GM20431 (cell line): ENCODE results near the gene CFAP210.

Experiments
- in situ Hi-C: fragments of 300-500 bp; cut with MseI, MboI; formaldehyde crosslinking; loops from one replicate; pipeline ENCODE4 v1.15.0; 2020; ENCODE audit warnings: low sequenced_read_pairs; ENCODE audit not compliant: unreplicated experiment

CFAP210 gene

DNA sequence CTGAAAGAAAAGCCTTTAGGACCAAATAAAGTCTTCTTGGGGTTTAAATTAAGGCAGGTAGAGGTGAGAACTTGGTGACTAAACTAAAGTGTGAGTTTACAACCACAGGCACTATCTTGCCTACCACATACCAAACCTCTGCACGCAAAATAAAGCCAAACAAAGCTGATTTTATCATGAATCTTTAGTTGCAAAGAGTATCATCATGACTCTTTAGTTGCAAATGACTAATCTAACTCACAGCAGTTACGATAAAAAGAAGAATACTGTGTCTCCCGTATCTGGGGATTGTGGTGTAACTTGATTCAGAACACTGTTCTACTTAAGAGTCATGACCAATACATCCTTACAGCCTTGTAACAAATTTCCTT lies 11.2 kb downstream of the CFAP210 start:
- in situ Hi-C loops = no loop called here

DNA sequence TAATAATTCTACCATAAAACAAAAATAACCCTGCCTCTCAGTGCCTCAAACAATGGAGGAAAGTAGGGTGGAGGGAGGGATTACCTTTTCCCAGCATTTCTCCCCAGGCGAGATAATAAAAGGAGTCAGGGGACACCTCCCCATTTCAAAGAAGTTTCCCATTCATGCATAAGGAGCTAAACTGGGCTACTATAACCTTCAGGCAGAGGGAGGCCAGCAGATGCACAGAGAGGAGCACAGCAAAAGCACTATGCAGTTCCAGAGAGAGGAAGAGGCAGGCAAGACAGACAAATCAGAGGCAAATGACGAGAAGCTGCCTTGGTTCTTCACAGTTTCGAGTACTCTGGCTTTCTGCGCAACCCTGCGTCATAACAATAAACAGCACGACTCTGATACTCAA lies 17.4 kb downstream of the CFAP210 start:
- in situ Hi-C loops = no loop called here

DNA sequence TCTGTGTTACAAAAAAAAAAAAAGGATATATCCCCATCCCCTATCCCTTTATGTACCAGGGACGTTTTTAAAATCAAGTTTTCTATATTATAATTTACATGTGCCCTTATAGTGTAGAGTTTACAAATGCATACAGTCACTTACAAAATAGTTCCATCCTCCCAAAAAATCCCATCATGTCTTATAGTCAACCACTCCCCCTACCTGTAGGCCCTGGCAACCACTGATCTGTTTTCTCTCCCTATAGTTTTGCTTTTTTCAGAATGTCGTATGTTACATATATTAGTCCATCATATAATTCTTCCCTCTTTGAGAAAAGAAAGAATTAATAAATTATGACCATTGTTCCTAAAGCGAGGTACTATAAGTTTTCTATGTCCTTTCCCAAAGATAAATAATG lies 17.8 kb downstream of the CFAP210 start:
- in situ Hi-C loops = no loop called here

DNA sequence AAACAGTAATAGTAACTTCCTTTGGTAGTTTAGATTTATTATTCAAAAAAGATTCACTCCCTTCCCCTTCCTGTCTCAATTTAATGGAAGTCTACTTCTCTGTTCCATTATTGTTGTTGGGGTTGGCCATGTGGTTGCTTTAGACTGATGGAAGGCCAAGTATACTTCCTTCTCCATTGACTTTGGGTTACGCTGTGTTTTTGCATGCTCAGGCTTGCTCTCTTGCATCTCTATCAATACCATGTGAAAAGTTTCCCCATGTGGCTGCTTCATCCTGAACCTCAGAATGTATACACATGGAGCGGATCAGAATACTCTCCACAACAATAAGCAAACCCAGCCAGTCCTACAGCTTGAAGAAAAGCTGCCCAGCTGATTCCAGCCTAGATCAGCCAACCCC lies 20.3 kb downstream of the CFAP210 start:
- in situ Hi-C loops = no loop called here

DNA sequence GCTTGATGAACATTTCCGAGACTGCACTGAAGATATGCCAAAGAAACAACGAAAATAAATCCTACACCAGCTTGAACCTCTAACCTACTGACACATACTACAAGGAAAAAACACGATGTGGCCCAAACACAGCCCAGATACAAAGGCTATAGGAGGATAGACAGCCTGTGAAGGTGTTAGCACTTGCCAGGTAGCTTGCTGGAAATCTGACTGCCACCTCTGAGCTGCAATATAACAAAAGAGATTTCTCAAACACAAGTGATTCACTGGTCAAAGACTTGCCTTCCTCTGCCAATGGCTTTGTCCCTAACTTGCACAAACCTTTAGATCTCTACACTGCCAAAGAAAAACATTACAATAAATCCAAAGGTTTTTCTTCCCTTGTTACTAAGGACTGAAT lies 21.1 kb downstream of the CFAP210 start:
- in situ Hi-C loops = no loop called here

DNA sequence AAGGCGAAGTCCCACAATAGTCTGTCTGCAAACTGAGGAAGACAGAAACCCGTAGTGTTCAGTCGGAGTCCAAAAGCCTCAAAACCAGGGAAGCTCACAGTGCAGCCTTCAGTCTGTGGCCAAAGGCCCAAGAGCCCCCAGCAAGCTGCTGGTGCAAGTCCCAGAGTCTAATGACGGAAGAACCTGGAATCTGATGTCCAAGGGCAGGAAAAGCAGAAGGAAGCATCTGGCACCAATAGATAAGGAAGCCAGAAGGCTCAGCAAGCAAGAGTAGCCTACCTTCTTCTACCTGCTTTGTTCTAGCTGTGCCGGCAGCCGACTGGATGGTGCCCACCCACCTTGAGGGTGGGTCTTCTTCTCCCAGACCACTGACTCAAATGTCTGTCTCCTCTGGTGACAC lies 21.8 kb downstream of the CFAP210 start:
- in situ Hi-C loops = no loop called here

DNA sequence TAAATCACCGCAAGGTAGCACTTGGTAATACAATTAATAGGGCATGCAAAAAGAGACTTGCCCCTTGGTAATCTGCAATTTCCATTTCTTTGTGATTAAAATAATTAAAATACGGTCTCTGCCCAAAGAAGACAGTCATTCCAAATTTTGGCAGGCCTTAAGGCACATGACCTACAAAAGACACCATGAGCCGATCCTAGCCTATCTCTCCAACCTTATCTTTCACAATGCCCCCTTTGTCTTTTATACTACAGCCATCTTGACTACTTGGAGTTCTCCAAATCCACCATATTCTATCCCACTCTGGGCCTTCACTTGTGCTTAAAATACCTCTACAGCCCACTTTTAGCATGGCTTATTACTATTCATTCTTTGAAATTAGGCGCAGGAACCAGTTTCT lies 23.3 kb downstream of the CFAP210 start:
- in situ Hi-C loops = no loop called here

DNA sequence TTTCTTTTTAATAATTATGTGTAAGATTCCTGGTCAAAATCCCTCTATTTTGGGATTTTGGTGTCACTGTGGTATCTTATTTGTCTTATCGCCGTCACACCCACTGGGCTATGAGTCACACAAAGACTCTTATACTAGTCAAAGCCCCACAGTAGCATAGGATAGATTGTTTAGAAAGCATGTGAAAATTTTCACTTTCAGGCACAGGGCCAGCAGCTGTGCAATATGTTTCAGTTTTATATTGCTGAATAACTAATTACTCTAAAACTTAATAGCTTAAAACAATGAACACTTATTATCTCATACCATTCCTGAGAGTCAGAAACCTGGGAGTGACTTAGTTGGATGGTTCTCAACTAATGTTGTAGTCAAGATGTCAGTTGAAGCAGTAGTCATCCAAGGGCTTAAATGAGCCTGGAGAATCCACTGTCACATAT lies 24.0 kb downstream of the CFAP210 start:
- in situ Hi-C loops = no loop called here

DNA sequence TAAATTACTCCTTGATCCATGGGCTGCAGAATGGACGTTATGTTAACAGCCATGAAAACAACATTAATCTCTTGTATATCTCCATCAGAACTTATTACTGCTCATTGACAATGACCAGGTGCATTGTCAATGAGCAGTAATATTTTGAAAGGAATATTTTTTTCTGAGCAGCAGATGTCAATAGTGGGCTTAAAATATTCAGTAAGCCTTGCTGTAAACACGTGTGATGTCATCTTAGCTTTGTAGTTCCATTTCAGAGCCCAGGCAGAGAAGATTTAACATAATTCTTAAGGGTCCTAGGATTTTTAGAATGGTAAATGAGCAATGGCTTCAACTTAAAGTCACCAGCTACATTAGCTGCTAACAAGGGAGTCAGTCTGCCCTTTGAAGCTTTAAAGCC lies 26.6 kb downstream of the CFAP210 start:
- in situ Hi-C loops = no loop called here

DNA sequence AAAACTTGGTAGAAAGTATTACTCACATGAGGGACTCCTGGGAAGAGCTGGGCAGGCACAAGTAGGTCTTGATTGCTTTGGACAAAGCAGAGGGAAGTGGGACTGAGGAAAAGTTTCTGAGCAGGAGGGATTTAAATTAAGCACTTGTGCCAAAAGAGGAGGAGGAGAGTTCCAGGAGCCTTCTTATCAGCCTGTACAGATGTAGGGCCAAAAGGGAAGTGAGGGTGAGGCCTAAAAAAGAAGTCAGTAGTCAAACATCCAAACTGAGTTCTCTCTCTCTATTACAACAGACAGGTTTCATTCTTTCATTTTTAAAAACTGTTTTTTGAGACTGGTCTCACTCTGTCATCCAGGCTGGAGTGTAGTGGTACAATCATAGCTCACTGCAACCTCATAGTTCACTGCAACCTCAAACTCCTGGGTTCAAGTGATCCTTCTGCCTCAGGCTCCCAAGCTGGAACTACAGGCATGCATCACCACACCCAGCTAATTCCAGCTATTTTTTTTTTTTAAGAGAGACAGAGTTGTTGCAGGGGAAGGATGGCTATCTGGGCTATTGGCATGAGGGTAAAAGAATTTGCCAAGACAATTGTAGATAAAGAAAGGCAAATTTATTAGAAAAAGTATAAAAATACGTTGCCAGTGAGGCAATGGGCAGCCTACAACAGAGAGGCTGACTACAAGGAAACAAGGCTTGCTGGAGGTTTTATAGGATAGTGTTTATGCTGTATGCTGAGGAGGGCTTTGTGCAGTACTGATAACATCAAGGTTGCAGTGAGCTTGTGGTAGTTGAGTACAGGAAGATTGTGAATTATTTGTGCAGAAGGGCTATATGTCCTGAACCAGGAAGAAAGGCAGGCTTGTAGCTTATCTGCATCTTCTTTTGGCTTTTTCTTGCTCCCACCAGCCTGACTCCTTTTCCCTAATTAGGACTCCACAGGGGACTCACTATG lies 29.0 kb downstream of the CFAP210 start:
- in situ Hi-C loops = no loop called here

DNA sequence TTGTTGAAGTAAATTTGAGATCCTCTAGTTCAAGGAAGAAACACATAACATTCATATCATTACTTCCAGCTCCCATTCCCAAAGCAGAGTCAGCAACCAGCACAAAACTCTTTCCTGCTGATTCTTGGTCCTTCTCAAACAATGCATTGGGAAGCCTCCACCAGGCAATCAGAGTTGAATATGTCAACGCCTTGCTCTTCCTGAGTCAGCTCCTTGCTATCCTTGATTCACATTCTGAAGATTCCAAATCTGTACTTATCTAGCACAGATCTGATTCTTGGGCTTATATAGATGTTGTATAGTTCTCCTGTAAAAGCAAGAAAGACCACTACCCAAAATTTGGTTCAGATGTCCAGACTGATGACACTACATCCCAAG lies 29.6 kb downstream of the CFAP210 start:
- in situ Hi-C loops = no loop called here

DNA sequence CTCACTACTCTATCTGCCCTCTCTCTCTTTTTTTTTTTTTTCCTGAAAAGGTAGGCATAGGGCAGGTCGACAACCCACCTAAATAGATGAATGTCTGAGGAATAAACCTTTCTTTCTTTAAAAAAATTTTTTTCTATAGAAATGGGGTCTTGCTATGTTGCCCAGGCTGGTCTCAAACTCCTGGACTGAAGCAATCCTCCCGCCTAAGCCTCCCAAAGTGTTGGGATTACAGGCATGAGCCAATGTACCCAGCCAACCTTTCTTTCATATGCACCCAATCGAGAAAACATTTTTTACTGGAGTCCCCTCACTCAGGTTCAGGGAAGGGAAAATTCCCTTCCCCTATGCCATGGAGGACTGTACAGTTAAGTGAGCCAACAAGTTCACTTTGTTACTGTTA lies 31.0 kb downstream of the CFAP210 start:
- in situ Hi-C loops = no loop called here

DNA sequence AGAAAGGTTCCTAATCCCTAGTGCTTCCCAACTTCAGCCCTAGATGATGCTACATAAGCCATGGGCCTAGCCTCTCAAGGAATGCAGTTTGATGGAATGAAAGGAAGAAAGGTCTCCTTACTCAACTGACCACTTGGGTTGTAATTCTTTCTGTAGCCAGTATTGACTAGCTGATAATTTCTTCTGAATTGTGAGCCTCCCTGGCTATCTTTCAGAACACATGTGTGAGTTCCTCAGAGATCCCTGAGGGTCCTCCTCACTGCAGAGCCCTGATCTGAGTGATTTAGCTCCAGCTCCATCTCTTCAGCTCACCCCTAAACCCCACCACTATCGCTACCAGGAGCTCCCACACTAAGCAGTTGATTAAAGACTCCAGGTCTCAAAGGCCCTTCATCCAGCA lies 31.5 kb downstream of the CFAP210 start:
- in situ Hi-C loops = no loop called here

DNA sequence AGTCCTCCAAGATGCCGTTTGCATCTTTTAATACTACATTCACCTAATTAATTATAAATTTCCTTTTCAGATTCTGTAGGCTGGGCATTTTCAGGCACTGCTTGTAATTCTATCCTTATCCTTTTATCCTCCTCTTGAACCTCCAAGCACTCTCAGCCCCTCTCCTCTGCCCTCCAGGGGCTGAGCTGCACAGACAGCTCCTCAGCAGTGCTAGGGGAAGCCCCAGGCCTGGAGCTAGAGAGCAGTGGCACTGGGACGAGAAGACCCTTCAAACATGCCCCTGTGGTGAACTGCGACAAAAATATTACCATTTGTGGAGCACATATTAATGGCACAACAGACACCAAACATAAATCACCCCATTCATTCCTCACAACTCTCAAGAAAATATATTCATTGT lies 32.9 kb downstream of the CFAP210 start:
- in situ Hi-C loops = no loop called here

DNA sequence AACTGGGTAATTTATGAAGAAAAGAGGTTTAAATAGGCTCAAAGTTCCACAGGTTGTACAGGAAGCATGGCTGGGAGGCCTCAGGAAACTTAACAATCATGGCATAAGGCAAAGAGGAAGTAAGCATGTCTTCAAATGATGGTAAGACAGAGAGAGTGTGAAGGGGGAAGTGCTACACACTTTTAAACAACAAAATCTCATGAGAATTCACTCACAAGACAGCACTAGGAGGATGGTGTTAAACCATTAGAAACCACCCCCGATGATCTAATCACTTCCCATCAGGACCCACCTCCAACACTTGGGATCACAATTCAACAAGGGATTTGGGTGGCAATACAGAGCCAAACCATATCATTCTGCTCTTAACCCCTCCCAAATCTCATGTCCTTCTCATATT lies 34.9 kb downstream of the CFAP210 start:
- in situ Hi-C loops = no loop called here

DNA sequence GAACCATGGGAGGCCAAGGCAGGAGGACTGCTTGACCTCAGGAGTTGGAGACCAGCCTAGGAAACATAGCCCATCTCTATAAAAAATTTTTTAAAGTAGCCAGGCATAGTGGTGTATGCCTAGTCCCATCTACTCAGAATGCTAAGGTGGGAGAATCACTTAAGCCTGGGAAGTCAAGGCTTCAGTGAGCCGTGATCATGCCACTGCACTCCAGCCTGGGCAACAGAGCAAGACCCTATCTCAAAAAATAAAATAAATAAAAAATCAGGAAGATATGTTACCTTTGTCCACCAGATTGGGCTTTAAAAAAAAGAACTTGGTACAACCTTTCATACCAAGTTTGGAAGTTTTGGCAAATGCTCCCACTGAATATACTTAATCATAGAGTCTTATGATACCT lies 35.3 kb downstream of the CFAP210 start:
- in situ Hi-C loops = no loop called here

DNA sequence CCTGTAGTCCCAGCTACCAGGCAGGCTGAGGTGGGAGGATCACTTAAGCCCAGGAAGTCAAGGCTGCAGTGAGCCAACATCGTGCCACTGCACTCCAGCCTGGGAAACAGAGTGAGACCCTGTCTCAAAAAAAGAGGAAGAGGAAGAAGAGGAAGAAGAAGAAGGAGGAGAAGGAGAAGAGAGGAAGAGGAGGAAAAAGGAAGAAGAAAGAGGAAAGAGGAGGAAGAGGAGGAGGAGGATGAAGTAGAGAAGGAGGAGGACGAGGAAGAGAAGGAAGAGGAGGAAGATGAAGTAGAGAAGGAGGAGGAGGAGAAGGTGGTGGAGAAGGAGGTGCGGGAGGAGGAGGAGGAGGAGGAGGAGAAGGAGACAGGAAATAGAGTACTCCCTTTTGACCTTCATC lies 38.0 kb downstream of the CFAP210 start:
- in situ Hi-C loops = no loop called here

DNA sequence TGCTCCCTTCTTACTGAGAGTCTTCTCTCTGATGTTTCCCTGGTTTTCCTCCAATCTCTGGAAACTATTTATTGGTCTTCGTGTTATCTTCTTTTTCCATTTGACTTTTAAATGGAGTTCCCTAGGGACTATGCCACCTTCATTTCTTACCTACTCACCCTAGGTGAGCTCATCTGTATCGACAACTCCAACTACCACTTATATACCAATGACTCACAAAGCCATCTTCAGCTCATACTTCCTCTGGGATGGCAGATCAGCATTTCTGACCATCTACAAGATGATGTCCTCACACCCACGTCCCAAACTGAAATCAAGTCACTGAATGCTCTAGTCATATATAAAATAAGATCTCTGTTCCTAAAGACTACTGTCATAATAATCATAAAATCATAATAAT lies 40.6 kb downstream of the CFAP210 start:
- in situ Hi-C loops = no loop called here

DNA sequence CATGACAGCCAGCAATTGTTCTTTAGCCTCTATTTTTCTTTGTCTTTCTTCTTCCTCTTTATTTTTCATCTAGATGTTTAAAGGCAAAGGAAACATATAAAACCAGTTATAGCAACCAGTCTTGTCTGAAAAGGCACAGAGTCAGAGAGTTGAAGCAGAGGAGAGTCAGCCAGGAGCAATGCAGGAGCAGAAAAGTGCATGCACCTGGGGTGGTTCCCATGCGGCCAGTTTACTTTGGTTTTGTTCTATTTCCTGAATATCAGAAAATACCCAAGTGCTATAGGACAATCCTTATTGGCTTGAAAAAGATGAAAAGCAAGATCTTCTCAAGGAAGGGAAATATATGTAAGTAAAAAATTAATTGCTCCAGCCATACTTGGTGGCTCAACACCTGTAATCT lies 44.9 kb downstream of the CFAP210 start:
- in situ Hi-C loops = no loop called here

DNA sequence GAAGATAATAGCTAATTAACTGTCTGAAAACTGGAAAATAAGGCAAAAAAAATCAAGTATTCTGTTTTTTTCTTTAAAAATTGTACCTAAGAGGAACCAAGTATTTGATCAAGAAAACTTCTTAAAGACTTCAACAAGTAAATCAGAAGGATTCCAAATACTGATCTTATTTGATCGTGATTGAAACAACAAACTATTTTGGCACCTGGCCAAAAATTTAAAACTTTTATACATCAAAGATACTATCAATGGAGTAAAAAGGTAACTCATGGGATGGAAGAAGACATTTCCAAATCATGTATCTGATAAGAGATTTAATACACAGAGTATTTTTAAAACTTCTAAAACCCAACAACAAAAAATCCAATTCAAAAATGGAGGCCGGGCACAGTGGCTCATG lies 46.7 kb downstream of the CFAP210 start:
- in situ Hi-C loops = no loop called here

DNA sequence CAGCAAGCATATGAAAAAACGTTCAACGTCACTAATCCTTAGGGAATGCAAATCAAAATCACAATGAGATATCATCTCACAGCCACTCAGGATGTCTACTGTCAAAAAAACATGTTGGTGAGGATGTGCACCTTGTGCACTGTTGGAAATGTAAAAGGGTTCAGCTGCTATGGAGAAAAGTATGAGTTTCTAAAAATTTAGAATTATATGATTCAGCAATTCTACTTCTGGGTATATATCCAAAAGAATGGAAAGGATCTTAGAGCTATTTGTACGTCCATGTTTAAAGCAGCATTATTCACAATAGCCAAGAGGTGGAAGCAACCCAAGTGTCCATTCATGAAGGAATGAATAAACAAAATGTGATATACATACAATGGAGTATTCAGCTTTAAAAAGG lies 50.0 kb downstream of the CFAP210 start:
- in situ Hi-C loops = no loop called here

DNA sequence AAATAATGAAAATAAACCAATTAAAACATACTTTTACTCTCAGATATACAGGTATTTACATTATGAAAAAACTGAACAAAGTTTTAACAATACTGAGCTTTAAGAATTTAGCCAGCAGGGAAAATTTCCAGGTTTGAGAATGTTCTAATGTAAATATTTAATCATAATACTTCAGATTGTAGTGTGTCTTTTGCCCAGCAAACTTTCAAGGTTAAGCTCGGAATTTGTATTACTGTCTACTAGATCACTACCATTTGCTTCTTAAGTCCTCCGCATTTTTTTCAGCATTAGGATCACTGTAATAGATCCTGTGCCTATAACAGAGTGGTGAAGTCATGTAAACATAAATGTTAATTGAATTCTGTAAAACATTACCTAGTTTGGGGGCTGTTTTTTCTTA lies 52.7 kb downstream of the CFAP210 start:
- in situ Hi-C loops = no loop called here
